Hematopoietic multipotent progenitor cell (in vitro differentiated cells): ENCODE data around the gene CYP2W1. TPM values are rescaled to one million over a fixed set of nuclear protein-coding genes. Genes with fewer than 3 reads are reported as not detected.

Experiments used
- small RNA-seq: library from RNA; depleted of rRNA; stranded (forward); fragments of <200 nt; gene quantifications from one replicate; pipeline ENCODE3, GENCODE V24; 2012
- total RNA-seq: library from RNA; depleted of rRNA; stranded (reverse); fragments of >200 nt; gene quantifications from one replicate; pipeline ENCODE4 v1.2.3, GENCODE V29; 2012

Gene CYP2W1
- total RNA-seq, 1 donor: not detected

Small RNA genes lying within 50 kb of the gene (small RNA-seq; reads per million reads assigned to genes)
- gene MIR339: 89.5 reads per million, percentile 97 among the genes with 10 or more reads in this experiment

Other genes starting within 250 kb of the CYP2W1 start
- 118 TPM for gene SUN1, start 150.7 kb upstream of the CYP2W1 start, total RNA-seq
- gene GET4, start 106.6 kb upstream of the CYP2W1 start, total RNA-seq: 37.4 TPM
- gene ADAP1, start 28.5 kb upstream of the CYP2W1 start, total RNA-seq: 16.2 TPM
- 23.7 TPM for gene COX19, start 7.6 kb upstream of the CYP2W1 start, total RNA-seq
- 33.9 TPM for gene GPR146, start 61.4 kb downstream of the CYP2W1 start, total RNA-seq
- gene GPER1, start 104.9 kb downstream of the CYP2W1 start, total RNA-seq: 0.27 TPM
- 23.4 TPM for gene ZFAND2A, start 177.0 kb downstream of the CYP2W1 start, total RNA-seq
- gene UNCX, start 249.7 kb downstream of the CYP2W1 start, total RNA-seq: not detected